Fibroblast of the aortic adventitia (primary cell): Measurements from ENCODE around the gene SERINC2. TPM values are rescaled to one million over a fixed set of nuclear protein-coding genes. Genes with fewer than 3 reads are reported as not detected.

Experiments
- DNase-seq: peaks from one replicate; pipeline ENCODE4 v3.0.0-alpha.2; 2010; ENCODE audit warnings: low read depth
- H3K4me3 ChIP-seq: 2 replicates; pipeline ENCODE4 v1.5.1; 2011; ENCODE audit warnings: low read depth, mild to moderate bottlenecking, control low read depth, low read length, moderate library complexity
- CTCF ChIP-seq: IDR thresholded peaks from 2 replicates; pipeline ENCODE4 v1.5.1; 2011; ENCODE audit warnings: mild to moderate bottlenecking, low read length, control low read depth, inconsistent platforms; ENCODE audit not compliant: insufficient read depth
- total RNA-seq: library from RNA; depleted of rRNA; stranded (reverse); fragments of >200 nt; gene quantifications from 2 replicates; pipeline ENCODE4 v1.2.3, GENCODE V29; 2012; ENCODE audit warnings: low replicate concordance

SERINC2 gene
- total RNA-seq, 1 donor, result 5.4 TPM

- TF ChIP-seq CTCF, result no peak
- H3K4me3 ChIP-seq, result no peak overlapping the region
- no peak for DNase-seq
Observed at GRCh38 chr1:31433396-31433930, 20.4 kb downstream of the SERINC2 start.

GRCh38 chr1:31434101-31434871 lies 21.3 kb downstream of the SERINC2 start:
- no peak for TF ChIP-seq CTCF
- no peak overlapping the region for H3K4me3 ChIP-seq
- DNase-seq, result no peak

GRCh38 chr1:31434979-31435378 lies 22.0 kb downstream of the SERINC2 start:
- TF ChIP-seq CTCF, result no peak
- H3K4me3 ChIP-seq, result no peak overlapping the region
- no peak for DNase-seq

GRCh38 chr1:31435471-31436409 lies 22.7 kb downstream of the SERINC2 start:
- TF ChIP-seq CTCF, result no peak
- no peak for DNase-seq
- H3K4me3 ChIP-seq, result no peak overlapping the region

- TF ChIP-seq CTCF, result no peak
- DNase-seq, result no peak
- H3K4me3 ChIP-seq, result no peak overlapping the region
Observed at GRCh38 chr1:31436596-31437432, 23.8 kb downstream of the SERINC2 start.

GRCh38 chr1:31437433-31438037 lies 24.5 kb downstream of the SERINC2 start:
- no peak for TF ChIP-seq CTCF
- H3K4me3 ChIP-seq, result no peak overlapping the region
- no peak for DNase-seq
